Body of pancreas (tissue), 4 donors: ENCODE measurements around the gene TTC21B.

Experiments
- CTCF ChIP-seq, 7 experiments: fragments of 450-650 bp in 4 of 7; fragments of 200-600 bp in 3 of 7; sonication (generic) in 3 of 7; IDR thresholded peaks; one replicate each; pipeline ENCODE4 v1.5.1; 2016 to 2019; ENCODE audit warnings: antibody characterized with exemption in 7 of 7
- POLR2A ChIP-seq, 3 donors: fragments of 450-650 bp; IDR thresholded peaks; one replicate each; pipeline ENCODE4 v1.6.1; 2016; ENCODE audit warnings: antibody characterized with exemption in 3 of 3, mild to moderate bottlenecking in 2 of 3

- TF ChIP-seq CTCF (IDR thresholded peaks at IDR 0.05) (no peak), POLR2A (IDR thresholded peaks at IDR 0.05) (no peak)
Observed at GRCh38 chr2:165840333-165840958, 113.1 kb downstream of the TTC21B start.
